Colon (tissue), 2 donors: Measurements from ENCODE around the gene FGA.

Source experiments
- FAIRE-seq: peaks from 2 replicates; lab custom pipeline; 2012; peaks lifted over from hg19 to GRCh38; lab: Jason Lieb, UNC
- donor health status: control.
- donor health status: control.

FGA gene

DNA sequence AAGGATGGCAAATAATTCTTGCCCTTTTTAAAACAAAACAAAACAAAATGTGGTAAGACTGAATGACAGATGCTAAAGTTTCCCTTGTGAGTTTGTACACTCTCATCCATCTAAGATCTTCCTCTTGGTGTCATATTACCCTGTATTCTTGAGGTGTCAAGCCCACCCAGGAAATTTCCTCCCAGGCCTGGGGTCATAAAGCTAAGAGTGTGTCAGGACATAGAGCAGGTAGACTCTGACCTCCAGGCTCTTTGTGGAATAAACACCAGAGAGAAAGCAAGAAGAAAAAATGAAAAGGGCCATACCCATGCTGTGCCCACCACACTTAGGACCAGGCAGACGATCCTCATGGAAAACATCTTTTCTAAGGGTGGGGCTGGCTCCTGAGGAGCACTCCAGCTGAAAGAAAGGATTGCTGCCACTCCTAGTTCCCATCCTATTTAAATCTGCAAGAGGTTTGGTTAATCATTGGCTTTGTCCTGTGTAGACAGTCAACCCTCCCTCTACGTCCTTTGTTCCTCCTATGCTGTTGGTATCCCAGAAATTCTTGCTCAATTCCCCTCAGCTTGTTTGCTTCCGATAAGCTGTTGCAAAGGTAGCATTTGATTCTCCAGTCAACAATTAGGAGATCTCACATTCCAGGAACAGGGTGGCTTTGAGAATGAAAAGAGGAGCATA is at the start of gene FGA:
Gene FGA (minus strand): TSS at position 414 of the 678 bp plus-strand sequence. CDS start 55 bp downstream, at position 359.
- no peak for FAIRE-seq

- no peak for FAIRE-seq
Observed at GRCh38 chr4:154634058-154634457, 43.5 kb upstream of the FGA start.

- no peak for FAIRE-seq
Observed at GRCh38 chr4:154631828-154632227, 41.3 kb upstream of the FGA start.

GRCh38 chr4:154630324-154630723 is 39.8 kb upstream of the FGA start:
- no peak for FAIRE-seq

GRCh38 chr4:154626793-154627484 is 36.4 kb upstream of the FGA start:
- FAIRE-seq, result no peak

DNA sequence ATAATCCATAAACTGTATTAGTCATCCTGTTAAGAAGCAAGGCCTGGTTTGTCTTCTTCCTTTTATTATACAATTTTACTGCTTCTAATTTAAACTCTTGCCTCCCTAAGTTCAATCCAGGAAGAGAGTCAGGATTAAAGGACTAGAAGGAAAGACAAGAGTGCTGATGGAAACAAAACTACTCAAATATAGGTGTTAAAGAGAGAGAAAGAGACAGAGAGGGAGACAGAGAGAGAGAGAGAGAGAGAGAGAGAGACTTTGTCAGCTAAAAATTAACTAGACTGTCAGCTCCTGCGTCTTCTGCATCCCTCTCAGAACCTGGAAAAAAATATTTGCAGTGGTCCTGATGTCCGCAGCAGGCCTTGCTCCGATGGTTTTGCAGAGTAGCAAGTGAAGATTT is 35.4 kb upstream of the FGA start:
- no peak for FAIRE-seq

DNA sequence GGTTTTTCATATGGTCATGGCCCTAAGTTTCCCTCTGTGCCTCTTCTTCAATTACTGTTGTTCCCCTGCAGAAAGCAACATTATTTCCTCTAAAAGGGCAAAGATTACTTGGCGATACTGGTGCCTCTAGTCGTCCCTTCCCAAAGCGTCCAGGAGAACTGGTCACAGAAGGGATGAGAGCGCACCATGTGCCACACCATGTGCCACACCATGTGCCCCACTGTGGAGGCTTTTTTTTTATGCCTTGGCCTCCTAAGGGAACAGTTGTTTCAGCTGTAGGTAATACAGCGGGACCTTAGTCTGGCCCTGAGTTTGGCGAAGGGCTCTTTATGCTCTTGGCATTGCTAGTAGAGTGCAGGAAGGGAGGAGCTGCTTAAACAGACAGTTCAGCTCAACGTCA is 33.5 kb upstream of the FGA start:
- no peak for FAIRE-seq

DNA sequence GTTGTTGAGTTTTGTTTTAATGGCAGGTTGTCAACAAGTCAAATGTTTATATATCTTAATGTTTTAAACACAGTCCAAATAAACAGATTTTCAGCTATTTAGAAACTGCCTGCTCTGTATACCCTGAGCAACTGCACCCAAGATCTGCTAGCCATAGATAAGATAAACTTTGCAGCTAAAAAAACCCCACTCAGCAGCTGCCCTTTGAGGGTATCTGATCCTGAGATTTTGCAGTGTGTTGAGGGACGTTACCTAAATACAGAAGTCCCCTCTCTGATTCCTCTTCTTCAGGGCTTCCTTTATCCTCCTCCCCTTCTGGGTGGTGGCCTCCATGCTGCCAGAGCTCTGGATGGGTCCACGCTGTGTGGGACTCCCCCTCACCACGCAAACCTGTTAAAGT is 32.9 kb upstream of the FGA start:
- no peak for FAIRE-seq

GRCh38 chr4:154622598-154622997 is 32.1 kb upstream of the FGA start:
- no peak for FAIRE-seq

GRCh38 chr4:154620111-154620510 is 29.6 kb upstream of the FGA start:
- no peak for FAIRE-seq

DNA sequence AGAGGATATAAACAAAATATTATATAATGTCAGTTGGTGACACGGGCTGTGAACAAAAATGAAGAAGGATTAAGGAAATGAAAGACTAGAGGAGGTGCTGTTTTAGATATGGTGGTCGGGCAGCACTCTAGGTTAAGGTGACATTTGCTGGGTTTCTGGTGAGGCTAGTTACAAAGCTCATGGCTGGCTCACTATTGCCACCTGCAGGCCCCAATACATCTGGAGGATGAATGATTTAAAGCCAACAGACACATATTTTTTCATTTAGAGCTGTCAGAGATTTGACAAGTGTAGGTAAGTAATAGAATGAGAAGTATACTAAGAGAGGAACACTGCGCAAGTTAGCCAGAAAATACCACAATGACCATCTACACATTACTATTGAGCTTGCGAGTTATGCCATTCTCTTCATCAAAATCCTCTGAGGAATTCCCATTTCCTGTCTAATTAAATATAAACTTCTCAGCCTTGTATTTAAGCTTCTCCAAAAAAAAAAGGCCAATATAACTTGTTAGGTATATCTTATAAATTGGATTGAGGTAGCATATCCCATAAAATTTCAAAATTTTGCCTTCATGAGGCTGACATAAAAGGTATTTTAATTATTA is 28.3 kb upstream of the FGA start:
- FAIRE-seq, result no peak

- FAIRE-seq, result no peak
Observed at GRCh38 chr4:154617820-154618317, 27.3 kb upstream of the FGA start.

GRCh38 chr4:154616731-154617130 is 26.2 kb upstream of the FGA start:
- no peak for FAIRE-seq

GRCh38 chr4:154616287-154616686 is 25.7 kb upstream of the FGA start:
- no peak for FAIRE-seq

DNA sequence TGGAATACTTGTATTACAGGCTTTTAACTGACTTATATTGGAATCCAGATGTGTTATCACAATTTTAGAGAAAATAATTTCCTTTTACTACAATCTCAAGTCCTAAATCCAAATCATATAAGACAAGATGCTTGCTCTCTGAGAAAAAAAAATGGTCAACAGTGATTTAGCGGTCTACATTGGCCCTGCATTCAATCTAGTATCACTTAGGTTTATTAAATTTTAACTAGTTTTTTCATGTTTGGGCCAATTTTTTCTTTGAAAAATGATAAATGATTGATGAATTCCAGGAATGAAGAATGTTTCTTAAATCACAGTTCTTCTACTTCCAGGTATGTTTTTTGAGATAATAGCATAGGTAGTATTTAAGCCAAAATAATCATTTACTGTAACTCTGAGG is 24.7 kb upstream of the FGA start:
- FAIRE-seq, result no peak

- FAIRE-seq, result no peak
Observed at GRCh38 chr4:154614306-154614705, 23.8 kb upstream of the FGA start.

- FAIRE-seq, result no peak
Observed at GRCh38 chr4:154612472-154613414, 22.2 kb upstream of the FGA start, which contains the start of gene FGG. Gene FGG, minus strand, starts transcription at chr4:154612656. Its CDS starts 47 bp downstream, at chr4:154612609.

DNA sequence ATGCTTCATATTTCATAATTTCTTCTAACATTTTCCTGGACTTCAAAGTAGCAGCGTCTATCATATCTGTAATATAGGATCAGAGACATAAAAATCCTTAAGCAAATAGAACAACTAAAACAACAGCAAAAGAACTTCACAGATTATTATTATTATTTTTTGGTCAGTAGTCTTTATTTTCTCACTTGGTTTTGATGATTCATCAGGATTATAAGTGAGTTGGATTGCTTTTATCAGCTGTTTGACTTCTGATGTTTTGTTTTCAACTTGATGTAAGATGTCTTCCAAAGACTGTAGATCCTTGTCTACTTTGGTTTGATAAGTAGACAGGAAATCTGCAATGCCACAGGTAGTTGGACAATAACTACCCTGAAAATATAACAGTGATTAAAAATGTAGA is 21.3 kb upstream of the FGA start:
- no peak for FAIRE-seq

GRCh38 chr4:154610582-154610981 is 20.0 kb upstream of the FGA start:
- no peak for FAIRE-seq

GRCh38 chr4:154609532-154609931 is 19.0 kb upstream of the FGA start:
- FAIRE-seq, result no peak

- FAIRE-seq, result no peak
Observed at GRCh38 chr4:154608361-154609252, 18.1 kb upstream of the FGA start.
